Measurements from ENCODE around the gene XXYLT1.

The XXYLT1 gene

GRCh38 chr3:195036974-195037373, 234.0 kb downstream of the XXYLT1 start:
- no peak for DNase-seq

DNA sequence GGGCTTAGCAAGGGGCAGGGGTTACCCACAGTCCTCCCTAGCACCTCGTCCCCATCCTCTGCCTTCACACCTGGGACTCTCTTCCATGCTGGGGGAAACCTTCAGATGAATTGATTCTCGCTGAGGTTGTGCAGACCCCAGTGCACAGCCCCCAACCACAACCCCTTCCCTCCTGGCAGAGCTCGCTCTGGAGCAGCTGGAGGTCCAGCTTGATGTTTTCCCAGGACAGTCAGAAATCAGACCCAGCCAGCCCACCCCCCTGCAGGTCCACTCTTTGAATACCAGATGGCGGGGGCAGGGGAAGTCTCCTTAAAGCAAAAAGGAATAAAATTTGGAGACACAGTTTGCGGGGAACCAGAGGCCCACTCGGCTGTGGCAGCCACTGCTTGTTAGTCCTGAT, 234.4 kb downstream of the XXYLT1 start:
- DNase-seq = no peak

DNA sequence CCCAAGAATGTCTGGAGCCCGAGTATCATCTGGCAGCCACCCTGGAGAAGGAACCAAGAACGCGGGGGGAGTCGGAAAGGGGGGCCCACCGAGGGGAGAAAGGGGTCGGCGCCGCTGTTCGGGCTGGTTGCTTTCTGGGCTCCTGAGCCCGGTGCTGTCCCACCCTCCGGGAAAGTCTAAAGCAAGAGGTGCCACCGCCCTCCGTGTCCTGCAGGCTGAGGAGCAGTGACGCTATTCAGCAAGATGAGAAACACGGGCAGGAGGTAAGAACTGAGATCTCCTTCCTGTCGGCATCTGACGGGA, 234.8 kb downstream of the XXYLT1 start:
- DNase-seq = no peak

- DNase-seq = no peak
These were observed 235.4 kb downstream of the XXYLT1 start for GRCh38 chr3:195035345-195036202.

DNA sequence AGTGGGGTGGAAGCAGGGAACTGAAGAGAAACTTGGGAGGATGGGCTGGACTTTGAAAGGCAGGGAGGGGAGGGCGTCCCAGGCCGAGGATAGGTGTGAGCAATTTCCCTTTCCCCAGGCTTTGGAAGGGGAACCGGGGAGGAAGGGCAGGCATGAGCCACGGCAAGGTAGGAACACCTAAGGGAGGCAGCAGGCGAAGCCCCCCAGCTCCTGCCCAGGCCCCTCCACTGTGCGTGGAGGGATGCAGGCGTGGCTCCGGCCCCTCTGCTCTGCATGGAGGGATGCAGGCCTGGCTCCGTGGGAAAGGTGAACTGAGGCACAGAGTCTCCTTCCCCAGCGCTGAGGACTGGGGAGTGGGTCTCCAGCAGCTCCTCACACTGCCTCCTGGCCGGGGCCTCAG, 236.4 kb downstream of the XXYLT1 start:
- no peak for DNase-seq

DNA sequence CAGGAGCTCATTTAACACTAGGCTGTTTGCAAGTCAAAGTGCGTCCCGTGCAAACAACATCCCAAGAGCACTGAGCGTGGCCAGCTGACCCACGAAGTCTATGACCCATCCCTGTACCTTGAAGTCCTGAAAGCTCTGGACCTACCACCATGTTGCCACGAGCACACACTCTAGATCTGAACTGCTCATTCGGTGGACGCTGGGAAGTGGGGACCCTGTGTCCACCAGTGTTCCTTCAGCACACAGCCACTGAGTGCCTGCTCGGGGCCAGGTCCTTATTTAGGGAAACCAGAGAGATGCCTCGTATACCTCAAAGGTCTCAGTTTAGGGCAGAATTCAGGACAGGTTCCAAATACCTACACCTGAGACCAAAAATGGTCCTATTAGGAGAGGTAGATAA, 236.9 kb downstream of the XXYLT1 start:
- no peak for DNase-seq

DNA sequence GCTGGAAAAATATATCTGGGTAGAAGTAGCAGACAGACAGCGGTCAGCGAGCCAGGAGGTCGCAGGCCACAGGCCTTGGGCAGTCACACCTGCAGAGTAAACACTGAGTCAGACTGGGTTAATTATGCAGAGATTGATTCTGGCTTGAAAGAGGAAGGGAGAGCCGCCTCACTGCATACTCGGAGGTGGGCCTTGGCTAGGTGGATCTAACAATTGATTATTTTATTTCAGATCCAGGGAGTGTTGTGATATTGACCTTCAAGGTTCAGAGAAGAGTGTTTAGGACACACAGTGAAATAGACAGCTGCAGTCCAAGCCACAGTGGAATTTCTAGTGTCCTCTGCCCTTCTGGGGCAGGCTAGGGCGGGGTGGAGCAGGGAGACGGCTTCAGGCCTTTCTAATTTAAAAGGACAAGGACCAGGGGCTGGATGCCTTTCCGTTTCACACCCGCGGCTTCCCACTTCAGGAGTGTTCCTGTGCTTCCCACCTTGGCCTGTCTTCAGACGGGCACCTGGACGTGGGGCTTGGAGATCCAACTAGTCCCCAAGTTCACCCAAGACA, 237.3 kb downstream of the XXYLT1 start:
- DNase-seq = no peak

DNA sequence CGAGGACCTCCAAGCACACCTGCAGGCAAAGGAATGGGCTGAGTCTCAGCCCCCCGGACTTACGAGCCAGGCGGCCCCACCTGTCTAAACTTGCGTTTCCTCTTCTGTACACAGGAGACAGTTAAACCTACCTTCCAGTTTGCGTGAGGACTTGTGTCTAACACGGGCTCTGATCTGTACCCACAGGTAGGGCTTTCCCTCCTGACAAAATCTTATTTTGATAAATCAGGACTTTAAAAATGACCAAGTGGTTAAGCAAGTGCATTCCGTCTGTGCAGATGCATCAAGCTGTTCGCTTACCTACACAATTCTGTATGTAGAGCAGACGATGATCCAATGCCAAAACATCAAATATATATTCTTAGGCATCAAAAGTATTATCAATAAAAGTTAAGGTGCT, 238.0 kb downstream of the XXYLT1 start:
- no peak for DNase-seq

- no peak for DNase-seq
These were observed 238.7 kb downstream of the XXYLT1 start for GRCh38 chr3:195032106-195032759.

DNA sequence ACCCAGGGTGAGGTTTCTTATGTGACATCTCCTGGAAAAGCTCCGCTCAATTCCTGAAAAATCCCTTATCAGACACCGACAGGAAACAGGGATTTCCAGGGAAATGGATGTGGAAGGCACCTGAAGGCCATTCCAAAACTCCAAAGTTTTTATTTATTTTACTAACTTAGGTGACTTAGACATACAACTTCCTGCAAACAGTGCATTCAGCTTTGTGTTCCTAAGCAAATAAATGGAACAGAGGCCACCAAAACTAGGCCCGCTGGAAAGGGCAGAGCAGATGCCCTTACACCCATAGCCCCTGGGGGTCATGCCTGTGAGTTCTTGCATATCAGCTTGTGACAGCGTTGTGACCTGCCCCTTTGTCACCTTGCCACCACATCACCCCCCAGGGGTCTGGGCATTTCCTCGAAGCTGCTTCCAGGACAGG, 239.4 kb downstream of the XXYLT1 start:
- DNase-seq = no peak

GRCh38 chr3:195030791-195031321, 240.1 kb downstream of the XXYLT1 start:
- DNase-seq = peak; percentile 48

DNA sequence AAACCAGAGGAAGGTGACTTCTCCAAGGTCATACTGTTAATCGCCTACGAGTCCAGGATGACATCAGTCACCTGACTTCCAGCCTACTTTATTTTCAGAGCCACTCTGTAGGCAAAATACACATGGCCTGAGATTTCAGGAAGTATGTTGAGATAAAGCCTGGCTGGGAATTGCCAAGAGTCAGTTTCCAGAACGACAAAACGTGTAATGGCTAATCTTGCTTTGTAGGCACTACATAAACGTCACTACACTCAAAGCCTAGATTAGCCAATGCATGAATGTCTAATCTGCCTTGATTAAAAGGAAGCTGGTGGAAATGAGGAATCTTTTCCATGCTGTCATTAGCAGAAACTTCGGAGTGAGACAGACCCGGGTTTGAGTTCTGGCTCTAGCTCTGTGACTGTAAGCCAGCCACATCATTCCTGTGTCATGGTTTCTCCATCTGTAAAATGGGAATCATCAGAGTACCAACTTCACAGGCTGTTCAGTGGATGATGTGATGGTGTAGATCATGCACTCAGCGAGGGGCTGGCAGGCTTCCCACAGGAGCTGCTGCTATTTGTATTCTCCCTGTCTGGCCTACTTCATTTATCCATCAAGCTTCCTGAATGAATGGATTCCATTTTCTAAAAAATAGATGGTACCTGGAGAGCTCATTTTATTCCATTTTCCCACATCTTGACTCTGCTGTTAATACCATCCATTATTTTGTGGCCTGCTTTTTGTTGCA, 241.9 kb downstream of the XXYLT1 start:
- DNase-seq = no peak

GRCh38 chr3:195025884-195026200, 245.1 kb downstream of the XXYLT1 start:
- DNase-seq = peak; percentile 59

GRCh38 chr3:195025056-195025883, 245.7 kb downstream of the XXYLT1 start:
- no peak for DNase-seq

GRCh38 chr3:195023989-195024388, 247.0 kb downstream of the XXYLT1 start:
- DNase-seq = no peak

GRCh38 chr3:195023576-195023975, 247.4 kb downstream of the XXYLT1 start:
- no peak for DNase-seq

DNA sequence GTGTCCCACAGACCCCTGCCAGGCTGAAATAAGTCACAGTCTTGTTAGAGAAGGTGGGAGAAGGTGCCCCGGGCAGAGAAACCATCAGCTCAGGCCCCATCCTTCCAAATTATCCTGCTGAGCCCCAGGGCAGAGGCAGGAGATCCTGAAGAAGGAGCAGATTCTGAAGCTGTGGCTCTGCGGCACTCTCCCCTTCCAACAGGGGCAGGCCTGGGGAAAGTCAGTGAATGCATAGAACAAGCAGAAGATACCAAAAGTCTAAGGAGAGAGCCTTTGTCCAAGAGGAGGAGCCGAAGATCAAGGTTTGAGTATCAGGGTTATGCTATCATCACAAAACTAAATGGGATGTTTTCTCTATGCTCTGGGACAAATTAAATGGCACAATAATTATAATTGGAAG, 249.3 kb downstream of the XXYLT1 start:
- no peak for DNase-seq

DNA sequence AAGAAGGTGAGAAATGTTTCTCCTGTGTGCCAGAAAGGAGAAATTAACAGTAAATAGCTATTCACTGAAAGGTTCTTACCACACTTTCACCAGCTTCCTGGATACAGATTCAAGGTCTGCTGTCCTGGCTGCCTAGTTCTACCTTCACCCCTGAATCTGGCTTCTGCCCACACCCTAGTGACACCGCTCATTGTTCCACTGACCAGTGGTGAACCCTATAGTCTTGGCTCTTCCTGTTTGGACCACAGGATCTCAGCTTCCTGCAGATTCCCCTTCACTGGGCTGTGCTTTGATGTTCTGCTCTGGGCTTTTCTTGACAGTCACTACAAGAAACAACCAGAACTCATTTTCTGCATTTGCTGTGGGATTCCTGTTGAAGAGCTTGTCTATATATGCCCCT, 250.0 kb downstream of the XXYLT1 start:
- DNase-seq = no peak

GRCh38 chr3:195020185-195020584, 250.8 kb downstream of the XXYLT1 start:
- DNase-seq = no peak

GRCh38 chr3:195019335-195019734, 251.6 kb downstream of the XXYLT1 start:
- DNase-seq = no peak
